Vagina (tissue), 2 donors: ENCODE measurements around the gene AGPAT4. TPM values are rescaled to one million over a fixed set of nuclear protein-coding genes. Genes with fewer than 3 reads are reported as not detected.
A peak's percentile ranks its signal among the peaks of the same experiment; 100 is the strongest.

ENCODE experiments used
- DNase-seq, 2 donors: peaks; one replicate each; pipeline ENCODE4 v3.0.0-alpha.2; 2017; ENCODE audit errors: extremely low spot score in 2 of 2
- H3K27ac ChIP-seq: fragments of 200-600 bp; sonication (generic); one replicate; pipeline ENCODE4 v1.5.1; 2019
- H3K27me3 ChIP-seq: fragments of 200-600 bp; sonication (generic); one replicate; pipeline ENCODE4 v1.5.1; 2019
- H3K36me3 ChIP-seq, 2 donors: fragments of 200-600 bp; sonication (generic); one replicate each; pipeline ENCODE4 v1.5.1; 2017 to 2019
- H3K4me1 ChIP-seq: fragments of 200-600 bp; sonication (generic); one replicate; pipeline ENCODE4 v1.5.1; 2019
- H3K4me3 ChIP-seq, 2 donors: fragments of 200-600 bp; sonication (generic); 1 replicate in 1 of 2; 2 replicates in 1 of 2; pipeline ENCODE4 v1.5.1; 2016 to 2019
- H3K9me3 ChIP-seq: fragments of 200-600 bp; sonication (generic); one replicate; pipeline ENCODE4 v1.5.1; 2019
- POLR2A ChIP-seq, 2 donors: fragments of 450-650 bp; IDR thresholded peaks; one replicate each; pipeline ENCODE4 v1.6.1; 2017; ENCODE audit warnings: antibody characterized with exemption in 2 of 2, mild to moderate bottlenecking in 2 of 2, moderate library complexity in 2 of 2
- POLR2AphosphoS5 ChIP-seq, 2 donors: sonication (generic); formaldehyde crosslinking; IDR thresholded peaks; one replicate each; pipeline ENCODE4 v1.9.0; 2017; ENCODE audit warnings: antibody characterized with exemption in 2 of 2, mild to moderate bottlenecking in 2 of 2, low read depth in 1 of 2; ENCODE audit not compliant: insufficient read depth in 1 of 2
- intact Hi-C: fragments of 100-400 bp; cut with DNase I; formaldehyde crosslinking; loops from one replicate; pipeline ENCODE4 v1.15.1; 2023
- total RNA-seq: library from RNA; depleted of rRNA; stranded (reverse); fragments of >200 nt; gene quantifications from one replicate; pipeline ENCODE4 v1.2.3, GENCODE V29; 2016
- TF ChIP-seq, protein P1 (sequence below), 3 experiments: fragments of 450-650 bp in 2 of 3; fragments of 200-600 bp in 1 of 3; sonication (generic) in 1 of 3; IDR thresholded peaks; one replicate each; pipeline ENCODE4 v1.5.1; 2017 to 2019; ENCODE audit warnings: antibody characterized with exemption in 3 of 3, mild to moderate bottlenecking in 2 of 3, moderate library complexity in 2 of 3

Gene AGPAT4
- total RNA-seq, 1 donor from 2014 or later: 6.9 TPM

DNA sequence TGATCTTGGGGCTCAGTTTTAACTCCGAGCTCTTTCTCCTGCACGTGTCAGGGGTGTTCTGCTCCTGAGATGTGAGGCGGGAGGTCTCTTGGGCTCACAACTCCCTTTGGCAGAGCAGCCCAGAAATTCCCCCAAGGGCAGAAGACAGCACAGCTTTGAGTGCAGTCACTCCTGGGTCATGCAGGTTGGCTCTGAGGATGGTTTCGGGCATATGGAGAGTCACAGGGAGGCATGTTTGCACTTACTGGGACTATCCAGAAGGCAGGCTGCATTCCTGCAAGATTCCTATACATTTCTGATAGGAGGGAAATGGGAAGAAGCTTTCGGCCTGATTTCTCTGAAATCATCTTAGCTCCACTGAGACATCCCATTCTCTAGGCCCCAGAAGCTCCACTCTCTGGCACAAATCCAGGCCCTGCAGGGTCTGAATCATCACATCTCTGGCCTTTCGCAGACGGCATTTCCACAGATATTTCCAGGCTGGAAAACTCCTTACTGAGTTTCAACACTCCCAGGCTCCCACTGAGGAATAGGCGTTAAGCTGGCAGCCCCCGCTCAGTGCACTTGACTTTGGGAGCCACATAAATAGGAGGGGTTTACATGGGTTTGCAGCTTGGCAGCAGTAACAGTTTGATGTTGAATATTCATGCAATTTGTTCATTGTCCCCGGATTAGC is 39.7 kb downstream of the AGPAT4 start:
- intact Hi-C loops: no loop called here
- Histone ChIP-seq H3K4me3 (no peak overlapping the region), H3K36me3 (no peaks in the 10 kb centered on the region), H3K9me3 (no peaks in the 10 kb centered on the region), H3K4me1 (peaks cover 18% of the 10 kb centered on the region), H3K27me3 (no peaks in the 10 kb centered on the region), H3K27ac (peak overlapping the region; percentile 45)
- TF ChIP-seq POLR2AphosphoS5 (IDR thresholded peaks at IDR 0.05; ENCODE audit: insufficient read depth in 1 of 2, low read depth in 1 of 2): peak in 1 of 2 donors; percentile 10
- TF ChIP-seq POLR2A (IDR thresholded peaks at IDR 0.05): no peak
- DNase-seq: no peak

DNA sequence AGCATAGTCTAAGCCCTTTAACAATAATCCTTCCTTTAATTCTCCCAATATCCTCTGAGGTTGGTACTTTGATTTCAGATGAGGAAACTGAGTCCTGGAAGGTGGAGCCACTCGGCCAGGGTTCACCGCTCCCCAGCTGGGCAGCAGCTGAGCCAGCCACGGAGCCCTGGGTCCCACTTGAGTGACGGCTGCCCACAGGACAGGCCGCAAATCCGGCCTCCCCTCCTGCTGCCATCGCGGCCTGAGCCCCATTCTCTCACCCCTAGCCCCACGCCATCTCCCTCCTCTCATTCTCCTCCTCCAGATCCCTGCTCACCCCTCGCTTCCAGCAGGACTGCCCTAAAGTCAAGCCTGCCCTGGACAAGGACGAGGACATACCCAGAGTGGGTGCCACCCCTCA is 41.4 kb downstream of the AGPAT4 start:
- TF ChIP-seq, protein P1, sequence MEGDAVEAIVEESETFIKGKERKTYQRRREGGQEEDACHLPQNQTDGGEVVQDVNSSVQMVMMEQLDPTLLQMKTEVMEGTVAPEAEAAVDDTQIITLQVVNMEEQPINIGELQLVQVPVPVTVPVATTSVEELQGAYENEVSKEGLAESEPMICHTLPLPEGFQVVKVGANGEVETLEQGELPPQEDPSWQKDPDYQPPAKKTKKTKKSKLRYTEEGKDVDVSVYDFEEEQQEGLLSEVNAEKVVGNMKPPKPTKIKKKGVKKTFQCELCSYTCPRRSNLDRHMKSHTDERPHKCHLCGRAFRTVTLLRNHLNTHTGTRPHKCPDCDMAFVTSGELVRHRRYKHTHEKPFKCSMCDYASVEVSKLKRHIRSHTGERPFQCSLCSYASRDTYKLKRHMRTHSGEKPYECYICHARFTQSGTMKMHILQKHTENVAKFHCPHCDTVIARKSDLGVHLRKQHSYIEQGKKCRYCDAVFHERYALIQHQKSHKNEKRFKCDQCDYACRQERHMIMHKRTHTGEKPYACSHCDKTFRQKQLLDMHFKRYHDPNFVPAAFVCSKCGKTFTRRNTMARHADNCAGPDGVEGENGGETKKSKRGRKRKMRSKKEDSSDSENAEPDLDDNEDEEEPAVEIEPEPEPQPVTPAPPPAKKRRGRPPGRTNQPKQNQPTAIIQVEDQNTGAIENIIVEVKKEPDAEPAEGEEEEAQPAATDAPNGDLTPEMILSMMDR (IDR thresholded peaks at IDR 0.05): no peak
- no peak for TF ChIP-seq POLR2AphosphoS5 (IDR thresholded peaks at IDR 0.05; ENCODE audit: insufficient read depth in 1 of 2, low read depth in 1 of 2)
- TF ChIP-seq POLR2A (IDR thresholded peaks at IDR 0.05): no peak
- no peak overlapping the region for H3K27ac ChIP-seq
- H3K4me1 ChIP-seq: peaks cover 33% of the 10 kb centered on the region
- H3K4me3 ChIP-seq: no peak overlapping the region
- DNase-seq: no peak
- H3K9me3 ChIP-seq: no peaks in the 10 kb centered on the region
- intact Hi-C loops: no loop called here
- no peaks in the 10 kb centered on the region for H3K36me3 ChIP-seq
- no peaks in the 10 kb centered on the region for H3K27me3 ChIP-seq

DNA sequence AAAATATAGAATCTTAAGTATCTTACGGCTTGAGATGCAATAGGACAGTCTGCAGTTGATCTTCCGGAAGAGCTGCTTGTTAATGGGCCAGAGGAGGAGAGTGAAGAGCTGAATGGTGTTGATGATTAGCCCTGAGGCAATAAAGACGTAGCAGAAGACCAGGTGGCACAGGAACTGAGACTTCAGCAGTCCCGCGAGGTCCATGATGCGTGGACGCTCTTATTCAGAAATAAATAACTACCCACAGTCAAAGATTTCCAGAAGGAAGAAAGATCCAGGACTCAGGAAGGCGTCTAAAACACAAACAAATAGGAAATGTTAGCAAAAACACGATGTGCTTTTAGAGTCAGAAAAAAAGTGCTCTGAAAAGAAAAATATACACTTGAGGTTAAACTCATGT is 41.9 kb downstream of the AGPAT4 start:
- TF ChIP-seq POLR2AphosphoS5 (IDR thresholded peaks at IDR 0.05; ENCODE audit: insufficient read depth in 1 of 2, low read depth in 1 of 2): no peak
- TF ChIP-seq, protein P1 (IDR thresholded peaks at IDR 0.05): no peak
- no peak for TF ChIP-seq POLR2A (IDR thresholded peaks at IDR 0.05)
- H3K4me1 ChIP-seq: peaks cover 38% of the 10 kb centered on the region
- DNase-seq: no peak

DNA sequence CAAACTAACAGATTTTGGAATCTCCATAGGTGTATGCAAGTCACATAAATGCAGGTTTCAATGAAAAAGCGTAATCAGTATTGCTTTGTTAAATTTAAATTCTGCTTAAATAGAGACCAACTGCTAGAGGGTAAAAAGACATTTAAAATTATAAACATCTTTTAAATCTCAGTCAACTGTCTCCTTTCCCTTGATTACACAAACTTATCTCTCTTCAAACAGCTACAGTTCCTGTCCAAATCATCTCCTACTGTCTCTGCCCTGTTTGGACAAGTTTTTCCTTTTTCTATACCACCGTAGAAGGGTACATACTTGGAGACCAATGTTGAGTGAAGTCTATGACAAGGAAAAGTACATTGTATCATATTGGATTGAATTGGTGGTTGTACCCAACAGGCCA is 43.5 kb downstream of the AGPAT4 start:
- Histone ChIP-seq H3K27me3 (no peaks in the 10 kb centered on the region), H3K36me3 (no peaks in the 10 kb centered on the region), H3K4me1 (peaks cover 50% of the 10 kb centered on the region), H3K27ac (peak overlapping the region; percentile 79), H3K4me3 (no peak overlapping the region), H3K9me3 (no peaks in the 10 kb centered on the region)
- TF ChIP-seq, protein P1 (IDR thresholded peaks at IDR 0.05): no peak
- TF ChIP-seq POLR2A (IDR thresholded peaks at IDR 0.05) (no peak), POLR2AphosphoS5 (IDR thresholded peaks at IDR 0.05; ENCODE audit: insufficient read depth in 1 of 2, low read depth in 1 of 2) (no peak)
- intact Hi-C loops: no loop called here
- DNase-seq: no peak

More for the DNA sequence above, 41.9 kb downstream of the AGPAT4 start:
- intact Hi-C loops: no loop called here
- Histone ChIP-seq H3K27ac (no peak overlapping the region), H3K27me3 (no peaks in the 10 kb centered on the region), H3K4me3 (no peak overlapping the region), H3K9me3 (no peaks in the 10 kb centered on the region), H3K36me3 (no peaks in the 10 kb centered on the region)

DNA sequence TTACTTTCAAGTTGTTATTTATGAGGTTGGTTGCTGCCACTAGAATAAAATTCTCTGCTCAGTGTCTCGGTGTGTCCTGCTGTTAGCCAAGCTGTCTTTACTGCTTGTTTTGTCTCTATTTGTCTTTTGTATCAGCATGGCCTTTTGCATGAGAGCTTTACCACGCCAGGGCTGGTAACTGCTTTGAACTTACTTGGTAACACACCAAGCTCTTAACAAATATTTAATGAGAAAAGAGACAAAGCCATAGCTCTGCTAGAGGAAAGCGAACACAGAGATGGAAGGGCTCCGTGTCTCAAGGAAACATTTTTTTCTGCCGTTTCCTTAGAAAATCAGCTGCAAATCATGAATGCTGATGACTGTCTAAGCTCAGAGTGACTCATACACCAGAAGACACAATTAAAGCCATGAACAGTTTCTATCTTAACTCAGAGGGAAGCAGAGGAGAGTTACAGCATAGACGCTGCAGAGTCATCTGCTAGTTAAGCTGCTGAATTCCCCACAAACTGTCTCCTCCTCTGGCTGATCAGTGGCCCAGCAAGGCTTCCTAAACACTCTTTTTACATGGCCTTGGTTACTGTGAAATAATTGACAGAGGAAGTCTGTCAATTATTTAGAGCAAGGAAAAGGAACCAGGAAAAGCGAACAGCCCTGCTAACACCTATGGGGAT is 44.8 kb downstream of the AGPAT4 start:
- Histone ChIP-seq H3K27ac (peak overlapping the region; percentile 79), H3K4me3 (peak overlapping the region in 1 of 2 donors; percentile 9), H3K36me3 (no peaks in the 10 kb centered on the region), H3K27me3 (no peaks in the 10 kb centered on the region), H3K4me1 (peaks cover 41% of the 10 kb centered on the region), H3K9me3 (no peaks in the 10 kb centered on the region)
- intact Hi-C loops: no loop called here
- DNase-seq: no peak
- TF ChIP-seq POLR2A (IDR thresholded peaks at IDR 0.05) (no peak), POLR2AphosphoS5 (IDR thresholded peaks at IDR 0.05; ENCODE audit: insufficient read depth in 1 of 2, low read depth in 1 of 2) (peak in 1 of 2 donors; percentile 65)
- TF ChIP-seq, protein P1 (IDR thresholded peaks at IDR 0.05): no peak
